Kidney epithelial cell (primary cell): ENCODE measurements around the gene CFAP43. TPM values are rescaled to one million over a fixed set of nuclear protein-coding genes. Genes with fewer than 3 reads are reported as not detected.

ENCODE experiments used
- DNase-seq: peaks from one replicate; pipeline ENCODE4 v3.0.0-alpha.2; 2010; ENCODE audit warnings: low read depth
- H3K27me3 ChIP-seq: 2 replicates; pipeline ENCODE4 v1.6.0; 2011; ENCODE audit warnings: low read length; ENCODE audit not compliant: control insufficient read depth, insufficient read depth
- H3K36me3 ChIP-seq: 2 replicates; pipeline ENCODE4 v1.5.1; 2011; ENCODE audit warnings: low read length; ENCODE audit not compliant: control insufficient read depth, insufficient read depth
- H3K4me3 ChIP-seq: 2 replicates; pipeline ENCODE4 v1.5.1; 2011; ENCODE audit warnings: low read depth, mild to moderate bottlenecking, control low read depth, low read length
- CTCF ChIP-seq: IDR thresholded peaks from 2 replicates; pipeline ENCODE4 v1.5.1; 2011; ENCODE audit warnings: mild to moderate bottlenecking, moderate library complexity, low read length, control low read depth, inconsistent platforms; ENCODE audit not compliant: insufficient read depth, poor library complexity, severe bottlenecking
- total RNA-seq: library from RNA; depleted of rRNA; stranded (reverse); fragments of >200 nt; gene quantifications from 2 replicates; pipeline ENCODE4 v1.2.3, GENCODE V29; 2015

CFAP43 gene
- total RNA-seq, 1 donor from 2014 or later: 0.75 TPM

- peak overlapping the region; percentile 46 for H3K4me3 ChIP-seq
- TF ChIP-seq CTCF: peak; percentile 95
- H3K36me3 ChIP-seq: no peaks in the 10 kb centered on the region
- H3K27me3 ChIP-seq: no peaks in the 10 kb centered on the region
- DNase-seq: no peak
Observed at GRCh38 chr10:104274762-104275721, 42.9 kb upstream of the CFAP43 start.

- H3K27me3 ChIP-seq: no peaks in the 10 kb centered on the region
- no peak overlapping the region for H3K4me3 ChIP-seq
- H3K36me3 ChIP-seq: no peaks in the 10 kb centered on the region
- DNase-seq: no peak
- TF ChIP-seq CTCF: no peak
Observed at GRCh38 chr10:104273899-104274575, 41.9 kb upstream of the CFAP43 start.

- Histone ChIP-seq H3K36me3 (no peaks in the 10 kb centered on the region), H3K27me3 (no peaks in the 10 kb centered on the region), H3K4me3 (no peak overlapping the region)
- DNase-seq: no peak
- TF ChIP-seq CTCF: no peak
Observed at GRCh38 chr10:104273286-104273685, 41.1 kb upstream of the CFAP43 start.

- DNase-seq: peak; percentile 97
- Histone ChIP-seq H3K4me3 (peak within 1 kb of the TSS; percentile 58), H3K36me3 (no peaks in the 10 kb centered on the region), H3K27me3 (no peaks in the 10 kb centered on the region)
- TF ChIP-seq CTCF: no peak
Observed at GRCh38 chr10:104268713-104269645, 36.8 kb upstream of the CFAP43 start, which contains the start of gene GSTO2. Gene GSTO2 (plus strand): TSS chr10:104269184. CDS start chr10:104274916, 5,732 bp downstream.

- H3K36me3 ChIP-seq: no peaks in the 10 kb centered on the region
- TF ChIP-seq CTCF: no peak
- no peaks in the 10 kb centered on the region for H3K27me3 ChIP-seq
- no peak for DNase-seq
- peak overlapping the region; percentile 58 for H3K4me3 ChIP-seq
Observed at GRCh38 chr10:104268405-104268712, 36.2 kb upstream of the CFAP43 start.
